ENCODE data around the gene SLC9A4. TPM values are rescaled to one million over a fixed set of nuclear protein-coding genes. Genes with fewer than 3 reads are reported as not detected.
A peak's percentile ranks its signal among the peaks of the same experiment; 100 is the strongest.

Gene SLC9A4
- total and polyA plus RNA-seq, 10 of the 15 experiments (the other 5 are each of a cell fraction or from before 2014, with no cell fraction given), result 0.10 TPM; not detected in 9

- no peak for DNase-seq (ENCODE audit: low read depth, low spot score)
- no peaks in the 10 kb centered on the region for H3K4me1 ChIP-seq (ENCODE audit: control insufficient read depth, insufficient read depth, low read length)
- no peak overlapping the region for H2AFZ ChIP-seq (ENCODE audit: control insufficient read depth, low read depth, low read length)
- intact Hi-C loops (cut with micrococcal nuclease; ENCODE audit: unreplicated experiment), result no loop called here
- H4K20me1 ChIP-seq (ENCODE audit: control insufficient read depth, insufficient read depth), result no peaks in the 10 kb centered on the region
- H3K27me3 ChIP-seq (replicated peaks in 1 of 2; ENCODE audit: control insufficient read depth in 2 of 2, insufficient read depth in 2 of 2, low read length in 1 of 2), result no peaks in the 10 kb centered on the region; a peak in 1 of 4 replicates
- H3K36me3 ChIP-seq (ENCODE audit: control insufficient read depth in 2 of 2, insufficient read depth in 2 of 2, low read length in 1 of 2), result no peaks in the 10 kb centered on the region
- TF ChIP-seq MEF2A (IDR thresholded peaks at IDR 0.05; ENCODE audit: insufficient read depth, low read depth, low read length) (no peak), RB1 (IDR thresholded peaks at IDR 0.05; ENCODE audit: borderline replicate concordance) (no peak), SPI1 (IDR thresholded peaks at IDR 0.05; ENCODE audit: borderline replicate concordance, insufficient read depth, low read depth, low read length) (peak; percentile 41; the same call in 1 of the 2 replicates)
- FAIRE-seq, result no peak
- no peaks in the 10 kb centered on the region for H3K79me2 ChIP-seq (ENCODE audit: control insufficient read depth, insufficient read depth, low read length)
- SMC1A ChIA-PET (ENCODE audit: uncharacterized antibody, unreplicated experiment), result no interaction called here
- CTCF ChIA-PET, result interaction anchor here (1.6 to 2.6 kb wide), 2 partner anchors 9 to 84 kb away, joined by 3 to 11 read pairs; no protein-coding TSS in a partner anchor
- no peak overlapping the region for H3K9ac ChIP-seq (ENCODE audit: control insufficient read depth, insufficient read depth, low read length)
- in situ Hi-C loops (cut with MboI), result no loop called here
- BruUV-seq (replicated peaks), result no TSS peak
- H3K4me2 ChIP-seq (ENCODE audit: control insufficient read depth, insufficient read depth), result no peak overlapping the region
- RAD21 ChIA-PET (ENCODE audit: unreplicated experiment), result no interaction called here
- 1% methylated on average over 4 of the region's 4 CpGs for WGBS (ENCODE audit: insufficient coverage, insufficient replicate concordance, low lambda C conversion rate, missing lambda C conversion rate)
- H3K9me3 ChIP-seq (replicated peaks; ENCODE audit: control insufficient read depth, insufficient read depth, low read length), result no peaks in the 10 kb centered on the region; the same call in 1 of the 3 replicates
- no peak overlapping the region for H3K27ac ChIP-seq (ENCODE audit: control insufficient read depth, insufficient read depth)
- POLR2A ChIA-PET, result no interaction called here
- no peak; the same call in 2 of the 3 replicates for ATAC-seq
- no peak overlapping the region for H3K4me3 ChIP-seq
Observed at GRCh38 chr2:102508863-102509262, 35.8 kb downstream of the SLC9A4 start.

GRCh38 chr2:102509749-102510148 lies 36.7 kb downstream of the SLC9A4 start:
- ChIA-PET CTCF (interaction anchor here (1.6 to 2.6 kb wide), 2 partner anchors 8 to 83 kb away, joined by 3 to 11 read pairs; no protein-coding TSS in a partner anchor), POLR2A (no interaction called here), RAD21 (ENCODE audit: unreplicated experiment) (no interaction called here), SMC1A (ENCODE audit: uncharacterized antibody, unreplicated experiment) (interaction anchor here (0.8 kb wide), 1 partner anchor 35 kb away, joined by 3 read pairs; no protein-coding TSS in a partner anchor)
- ATAC-seq, result peak; percentile 69
- no peaks in the 10 kb centered on the region for H3K79me2 ChIP-seq (ENCODE audit: control insufficient read depth, insufficient read depth, low read length)
- 4% methylated on average over 2 of the region's 2 CpGs for WGBS (ENCODE audit: insufficient coverage, insufficient replicate concordance, low lambda C conversion rate, missing lambda C conversion rate)
- H3K36me3 ChIP-seq (ENCODE audit: control insufficient read depth in 2 of 2, insufficient read depth in 2 of 2, low read length in 1 of 2), result no peaks in the 10 kb centered on the region
- TF ChIP-seq CTCF (IDR thresholded peaks at IDR 0.05 in 2 of 3, conservative IDR thresholded peaks at IDR 0.05 in 1 of 3; ENCODE audit: control insufficient read depth in 2 of 3, extremely low read depth in 1 of 3, insufficient read depth in 1 of 3, low read depth in 3 of 3, low read length in 3 of 3), result no peak
- peak; percentile 96 for TF ChIP-seq PAX5 (IDR thresholded peaks at IDR 0.05; ENCODE audit: borderline replicate concordance, low read depth, low read length)
- no TSS peak for BruUV-seq (replicated peaks)
- intact Hi-C loops (cut with micrococcal nuclease; ENCODE audit: unreplicated experiment), result no loop called here
- peak overlapping the region; percentile 40; the same call in 1 of the 2 replicates for H3K4me3 ChIP-seq
- H3K4me1 ChIP-seq (ENCODE audit: control insufficient read depth, insufficient read depth, low read length), result no peaks in the 10 kb centered on the region
- H2AFZ ChIP-seq (ENCODE audit: control insufficient read depth, low read depth, low read length), result no peak overlapping the region
- no peak overlapping the region for H3K9ac ChIP-seq (ENCODE audit: control insufficient read depth, insufficient read depth, low read length)
- in situ Hi-C loops (cut with MboI), result no loop called here
- no peak overlapping the region; the same call in 1 of the 2 replicates for H3K4me2 ChIP-seq (ENCODE audit: control insufficient read depth, insufficient read depth)
- no peaks in the 10 kb centered on the region; the same call in 1 of the 3 replicates for H3K9me3 ChIP-seq (replicated peaks; ENCODE audit: control insufficient read depth, insufficient read depth, low read length)
- no peak overlapping the region for H3K27ac ChIP-seq (ENCODE audit: control insufficient read depth, insufficient read depth)
- no peaks in the 10 kb centered on the region; a peak in 1 of 4 replicates for H3K27me3 ChIP-seq (replicated peaks in 1 of 2; ENCODE audit: control insufficient read depth in 2 of 2, insufficient read depth in 2 of 2, low read length in 1 of 2)
- FAIRE-seq, result no peak
- H4K20me1 ChIP-seq (ENCODE audit: control insufficient read depth, insufficient read depth), result no peaks in the 10 kb centered on the region
- no peak for DNase-seq (ENCODE audit: low read depth, low spot score)
